Type B pancreatic cell (in vitro differentiated cells): ENCODE measurements around the gene SHLD3. TPM values are rescaled to one million over a fixed set of nuclear protein-coding genes. Genes with fewer than 3 reads are reported as not detected.

Experiments used
- DNase-seq: peaks from one replicate; pipeline ENCODE4 v3.0.0; 2021; ENCODE audit warnings: mixed read lengths; ENCODE audit not compliant: unreplicated experiment; ENCODE audit errors: extremely low spot score
- H3K27ac Mint-ChIP-seq: 2 replicates; pipeline ENCODE4 v1.8.0; 2021; ENCODE audit warnings: mild to moderate bottlenecking, mixed read lengths
- H3K27me3 Mint-ChIP-seq: 2 replicates; pipeline ENCODE4 v1.8.0; 2021; ENCODE audit warnings: mixed read lengths
- H3K36me3 Mint-ChIP-seq: 2 replicates; pipeline ENCODE4 v1.8.0; 2021; ENCODE audit warnings: mixed read lengths
- H3K4me1 Mint-ChIP-seq: one replicate; pipeline ENCODE4 v1.8.0; 2021; ENCODE audit warnings: mixed read lengths; ENCODE audit not compliant: unreplicated experiment
- H3K4me3 Mint-ChIP-seq: 2 replicates; pipeline ENCODE4 v1.8.0; 2021; ENCODE audit warnings: mild to moderate bottlenecking, mixed read lengths
- H3K9me3 Mint-ChIP-seq: 2 replicates; pipeline ENCODE4 v1.8.0; 2021; ENCODE audit warnings: mixed read lengths
- CTCF ChIP-seq: fragments of 200-600 bp; sonication (generic); conservative IDR thresholded peaks from 2 replicates; pipeline ENCODE4 v1.5.0; 2021; ENCODE audit warnings: antibody characterized with exemption, mild to moderate bottlenecking
- total RNA-seq: library from RNA; stranded (reverse); gene quantifications from 2 replicates; pipeline ENCODE4 v1.2.1, GENCODE V29; 2021; ENCODE audit warnings: low replicate concordance

Gene SHLD3
- total RNA-seq, 1 donor from 2014 or later = 4.0 TPM

GRCh38 chr5:65630981-65631380, 6.2 kb downstream of the SHLD3 start:
- Mint-ChIP-seq H3K9me3 (no peaks in the 10 kb centered on the region), H3K36me3 (peaks cover 8% of the 10 kb centered on the region), H3K27ac (no peak overlapping the region), H3K4me3 (no peak overlapping the region), H3K4me1 (peaks cover 2% of the 10 kb centered on the region), H3K27me3 (no peaks in the 10 kb centered on the region)
- DNase-seq = no peak
- no peak for TF ChIP-seq CTCF

GRCh38 chr5:65640240-65640639, 15.4 kb downstream of the SHLD3 start:
- Mint-ChIP-seq H3K36me3 (peaks cover 17% of the 10 kb centered on the region), H3K4me3 (no peak overlapping the region), H3K4me1 (no peaks in the 10 kb centered on the region), H3K27me3 (no peaks in the 10 kb centered on the region), H3K9me3 (no peaks in the 10 kb centered on the region), H3K27ac (no peak overlapping the region)
- no peak for DNase-seq
- no peak for TF ChIP-seq CTCF

- no peaks in the 10 kb centered on the region for H3K4me1 Mint-ChIP-seq
- no peak for DNase-seq
- peaks cover 5% of the 10 kb centered on the region for H3K36me3 Mint-ChIP-seq
- no peaks in the 10 kb centered on the region for H3K9me3 Mint-ChIP-seq
- H3K27ac Mint-ChIP-seq = no peak overlapping the region
- no peak overlapping the region for H3K4me3 Mint-ChIP-seq
- H3K27me3 Mint-ChIP-seq = no peaks in the 10 kb centered on the region
- no peak for TF ChIP-seq CTCF
Observed at GRCh38 chr5:65646938-65647337, 22.1 kb downstream of the SHLD3 start.

GRCh38 chr5:65647941-65648340, 23.1 kb downstream of the SHLD3 start:
- Mint-ChIP-seq H3K27me3 (no peaks in the 10 kb centered on the region), H3K36me3 (peaks cover 5% of the 10 kb centered on the region), H3K27ac (no peak overlapping the region), H3K9me3 (no peaks in the 10 kb centered on the region), H3K4me3 (no peak overlapping the region), H3K4me1 (no peaks in the 10 kb centered on the region)
- no peak for DNase-seq
- TF ChIP-seq CTCF = no peak

- Mint-ChIP-seq H3K27ac (no peak overlapping the region), H3K4me1 (no peaks in the 10 kb centered on the region), H3K27me3 (no peaks in the 10 kb centered on the region), H3K9me3 (no peaks in the 10 kb centered on the region), H3K36me3 (peaks cover 10% of the 10 kb centered on the region), H3K4me3 (no peak overlapping the region)
- DNase-seq = no peak
- TF ChIP-seq CTCF = no peak
Observed at GRCh38 chr5:65651144-65651543, 26.3 kb downstream of the SHLD3 start.

GRCh38 chr5:65654713-65655112, 29.9 kb downstream of the SHLD3 start:
- Mint-ChIP-seq H3K4me3 (no peak overlapping the region), H3K9me3 (no peaks in the 10 kb centered on the region), H3K27me3 (no peaks in the 10 kb centered on the region), H3K27ac (no peak overlapping the region), H3K4me1 (no peaks in the 10 kb centered on the region), H3K36me3 (peaks cover 5% of the 10 kb centered on the region)
- no peak for TF ChIP-seq CTCF
- DNase-seq = no peak
